A549 treated with dexamethasone at 1 μM for 4 hours (cell line): ENCODE data around the gene PWWP2B. TPM values are rescaled to one million over a fixed set of nuclear protein-coding genes. Genes with fewer than 3 reads are reported as not detected.

Experiments
- total RNA-seq: library from RNA; stranded (reverse); fragments of 200-300 nt; extraction: Qiagen RNA extraction; gene quantifications from 5 replicates; pipeline ENCODE4 v1.2.3, GENCODE V29; 2022

The PWWP2B gene
- 11.1 to 17.9 TPM (median 16.9 TPM) in 5 replicates for total RNA-seq

GRCh38 chr10:132397036-132397541 is at the start of gene PWWP2B:
Gene PWWP2B (plus strand): TSS chr10:132397200. CDS start chr10:132397227, 27 bp downstream.

Other genes with a start within 250 kb of the PWWP2B start
- gene DPYSL4, start 210.3 kb upstream of the PWWP2B start, total RNA-seq = 14.0 to 20.2 TPM (median 19.3 TPM) in 5 replicates
- 31.1 to 44.7 TPM (median 42.2 TPM) in 5 replicates for gene STK32C, start 89.2 kb upstream of the PWWP2B start, total RNA-seq
- 4.4 to 5.8 TPM (median 5.4 TPM) in 5 replicates for gene LRRC27, start 65.0 kb upstream of the PWWP2B start, total RNA-seq
- gene INPP5A, start 140.6 kb downstream of the PWWP2B start, total RNA-seq = 12.1 to 14.6 TPM (median 13.5 TPM) in 5 replicates